Thoracic aorta (tissue), 2 donors: ENCODE data around the gene BEST1. TPM values are rescaled to one million over a fixed set of nuclear protein-coding genes. Genes with fewer than 3 reads are reported as not detected.

Experiments
- ATAC-seq: fragments of 150-250 bp; one replicate; pipeline ENCODE4 v1.8.0; 2017; ENCODE audit warnings: low read depth; ENCODE audit not compliant: insufficient number of reproducible peaks, low FRiP score
- DNase-seq: peaks from one replicate; pipeline ENCODE4 v3.0.0-alpha.2; 2020; ENCODE audit warnings: low spot score
- H3K27ac ChIP-seq, 2 donors: fragments of 200-600 bp; sonication (generic); 1 replicate in 1 of 2; 2 replicates in 1 of 2; pipeline ENCODE4 v1.5.1; 2016; ENCODE audit warnings: mild to moderate bottlenecking in 2 of 2, moderate library complexity in 2 of 2
- H3K27me3 ChIP-seq: fragments of 200-600 bp; sonication (generic); replicated peaks from 2 replicates; pipeline ENCODE4 v1.6.0; 2016; ENCODE audit warnings: mild to moderate bottlenecking; ENCODE audit not compliant: insufficient read depth
- H3K36me3 ChIP-seq: fragments of 200-600 bp; sonication (generic); one replicate; pipeline ENCODE4 v1.5.1; 2016
- H3K4me1 ChIP-seq, 2 donors: fragments of 200-600 bp; sonication (generic); 1 replicate in 1 of 2; 2 replicates in 1 of 2; pipeline versions ENCODE4 v1.5.1 to v1.6.0; 2016; ENCODE audit warnings: low read depth in 2 of 2, mild to moderate bottlenecking in 1 of 2; ENCODE audit not compliant: control insufficient read depth in 1 of 2
- H3K4me3 ChIP-seq: fragments of 200-600 bp; sonication (generic); 2 replicates; pipeline ENCODE4 v1.5.1; 2016; ENCODE audit warnings: mild to moderate bottlenecking
- H3K9me3 ChIP-seq: fragments of 200-600 bp; sonication (generic); 2 replicates; pipeline ENCODE4 v1.5.1; 2016
- CTCF ChIP-seq: fragments of 200-600 bp; sonication (generic); IDR thresholded peaks from one replicate; pipeline ENCODE4 v1.5.1; 2019; ENCODE audit warnings: antibody characterized with exemption
- total RNA-seq, 2 donors: library from RNA; depleted of rRNA; stranded (reverse); fragments of >200 nt; gene quantifications; one replicate each; pipeline versions ENCODE4 v1.1.0 to v1.2.3, GENCODE V29; 2016

BEST1 gene
- total RNA-seq, 2 donors from 2014 or later = 4.7 to 8.0 TPM

DNA sequence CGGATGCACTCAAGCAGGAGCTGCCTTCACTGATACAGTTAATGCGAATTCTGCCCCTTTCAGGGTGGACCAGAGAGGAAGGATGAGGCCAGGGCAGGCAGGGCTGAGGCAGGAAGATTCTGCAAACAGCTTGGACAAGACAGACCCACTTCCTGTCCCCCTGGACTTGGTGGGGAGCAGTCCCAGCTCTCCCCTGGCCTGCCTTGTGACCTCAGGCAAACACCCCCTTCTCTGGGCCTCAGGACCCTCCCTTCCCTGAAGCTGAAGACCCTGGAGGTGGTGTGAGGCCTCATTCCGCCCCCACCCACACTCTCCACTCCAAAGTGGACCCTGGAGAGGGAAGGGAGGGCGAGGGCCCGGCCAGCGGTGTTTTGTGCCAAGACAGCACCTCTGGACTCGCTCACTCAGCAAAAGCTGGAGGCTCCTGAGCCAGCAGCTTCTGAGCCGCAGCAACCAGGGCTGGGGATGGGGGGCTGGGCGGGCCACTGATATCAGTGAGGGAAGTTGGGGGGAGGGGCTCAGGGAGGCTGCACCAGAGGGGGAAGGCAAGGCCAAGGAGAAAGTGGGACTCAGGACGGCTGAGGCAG, 41.3 kb upstream of the BEST1 start:
- DNase-seq (no peak), ATAC-seq (no peak)
- Histone ChIP-seq H3K9me3 (no peaks in the 10 kb centered on the region), H3K27me3 (no peaks in the 10 kb centered on the region), H3K4me3 (no peak overlapping the region), H3K36me3 (peaks cover 12% of the 10 kb centered on the region), H3K27ac (no peak overlapping the region), H3K4me1 (peaks cover 0 to 5% of the 10 kb centered on the region in 2 donors)
- no peak for TF ChIP-seq CTCF

GRCh38 chr11:61910187-61911127, 39.7 kb upstream of the BEST1 start:
- ATAC-seq (no peak), DNase-seq (no peak)
- Histone ChIP-seq H3K27me3 (no peaks in the 10 kb centered on the region), H3K4me3 (no peak overlapping the region), H3K36me3 (peaks cover 12% of the 10 kb centered on the region), H3K27ac (no peak overlapping the region), H3K4me1 (peaks cover 0 to 5% of the 10 kb centered on the region in 2 donors), H3K9me3 (no peaks in the 10 kb centered on the region)
- TF ChIP-seq CTCF = no peak

GRCh38 chr11:61911128-61911700, 38.9 kb upstream of the BEST1 start:
- Histone ChIP-seq H3K9me3 (no peaks in the 10 kb centered on the region), H3K27me3 (no peaks in the 10 kb centered on the region), H3K36me3 (peaks cover 12% of the 10 kb centered on the region), H3K4me3 (no peak overlapping the region), H3K27ac (no peak overlapping the region), H3K4me1 (peaks cover 0 to 5% of the 10 kb centered on the region in 2 donors)
- no peak for TF ChIP-seq CTCF
- DNase-seq = no peak
- ATAC-seq = no peak

DNA sequence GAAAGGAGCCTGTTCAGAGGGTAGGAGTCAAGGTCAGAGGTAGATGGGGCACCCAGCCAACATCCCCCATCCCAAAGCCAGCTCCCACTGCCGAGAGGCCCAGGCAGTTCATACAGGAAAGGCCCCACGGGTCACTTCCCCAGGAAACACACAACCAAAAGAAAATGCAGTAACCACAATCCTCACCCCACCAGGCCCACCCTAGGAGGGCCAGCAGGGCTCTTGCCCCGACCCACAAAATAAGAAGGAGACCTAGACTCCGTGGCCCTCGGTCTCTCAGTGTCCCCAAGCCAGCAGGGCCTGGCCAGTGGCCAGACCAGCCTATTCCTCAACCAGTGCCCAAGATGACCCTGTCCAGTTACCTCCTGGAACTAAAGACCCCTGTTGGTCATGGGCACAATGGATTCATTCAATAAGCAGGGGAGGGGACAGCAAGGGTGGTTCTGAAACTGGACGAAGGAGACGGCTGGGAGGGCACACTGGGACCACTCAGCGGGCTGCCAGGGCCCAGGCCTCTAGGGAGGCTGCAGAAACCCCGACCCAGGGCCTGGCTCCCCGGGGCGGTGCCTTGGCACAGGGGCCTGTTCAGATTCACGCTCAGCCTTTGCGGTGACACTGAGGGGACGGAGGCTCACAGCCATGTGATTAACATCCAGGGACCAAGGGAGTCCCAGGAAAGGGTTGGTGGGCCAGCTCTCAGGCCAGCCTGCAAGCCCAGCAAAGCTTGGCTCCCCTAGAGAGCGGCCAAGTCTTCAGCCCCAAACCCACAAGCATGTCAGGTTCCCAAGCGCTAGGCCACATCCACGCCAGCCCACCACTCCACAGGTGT, 38.2 kb upstream of the BEST1 start:
- H3K4me3 ChIP-seq = no peak overlapping the region
- H3K36me3 ChIP-seq = peaks cover 9% of the 10 kb centered on the region
- H3K4me1 ChIP-seq = peaks cover 0 to 5% of the 10 kb centered on the region in 2 donors
- DNase-seq (no peak), ATAC-seq (no peak)
- no peaks in the 10 kb centered on the region for H3K9me3 ChIP-seq
- peak overlapping the region in 1 of 2 donors; percentile 13 for H3K27ac ChIP-seq
- TF ChIP-seq CTCF = no peak
- no peaks in the 10 kb centered on the region for H3K27me3 ChIP-seq
